K562 (cell line): Measurements from ENCODE around the gene CCDC17. TPM values are rescaled to one million over a fixed set of nuclear protein-coding genes. Genes with fewer than 3 reads are reported as not detected.
A peak's percentile ranks its signal among the peaks of the same experiment; 100 is the strongest.

Experiments
- ATAC-seq: fragments of 200-7000 bp; cut with Tn5 transposase; 3 replicates; pipeline ENCODE4 v1.9.1; 2020; ENCODE audit warnings: moderate library complexity
- BruUV-seq: library from RNA; stranded (reverse); fragments of 400-500 nt; replicated peaks from 2 replicates; lab custom pipeline; 2021; lab: Mats Ljungman, UMichigan
- CTCF ChIA-PET: fragments of 300-600 bp; formaldehyde crosslinking; extraction: SDS; loops from one replicate; lab custom pipeline; 2021; ENCODE audit warnings: low intra/inter-chr PET ratio; lab: Yijun Ruan, JAX
- POLR2A ChIA-PET: fragments of 300-600, 350-650 bp; sonication (Branson Sonifier 250); formaldehyde crosslinking; extraction: SDS; loops from one replicate; lab custom pipeline; 2021; ENCODE audit warnings: antibody characterized with exemption, inconsistent platforms; lab: Yijun Ruan, JAX
- DNase-seq, 4 experiments: peaks; one replicate each; pipeline versions ENCODE4 v3.0.0 to v3.0.0-alpha.2; 2011 to 2018; ENCODE audit warnings: low spot score in 3 of 4, mixed read lengths in 3 of 4; ENCODE audit errors: extremely low read depth in 1 of 4
- FAIRE-seq: peaks from 2 replicates; lab custom pipeline; 2011; peaks lifted over from hg19 to GRCh38; lab: Jason Lieb, UNC
- H2AFZ ChIP-seq: 2 replicates; pipeline ENCODE4 v1.6.0; 2011; ENCODE audit warnings: low read depth, low read length, control low read depth, inconsistent platforms
- H3K27ac ChIP-seq: fragments of 200-600 bp; 3 replicates; pipeline ENCODE4 v1.8.0; 2011; ENCODE audit warnings: low read depth, mild to moderate bottlenecking, control low read depth, inconsistent platforms, low read length, moderate library complexity, mixed read lengths; ENCODE audit errors: extremely low read depth
- H3K27me3 ChIP-seq, 2 experiments: fragments of 300-600 bp in 1 of 2; 2 replicates in 1 of 2; 3 replicates in 1 of 2; pipeline versions ENCODE4 v1.6.0 to v1.8.0; 2011; ENCODE audit warnings: inconsistent platforms in 2 of 2, low read length in 2 of 2, mild to moderate bottlenecking in 1 of 2, mixed read lengths in 1 of 2, moderate library complexity in 1 of 2; ENCODE audit not compliant: control insufficient read depth in 2 of 2, insufficient read depth in 2 of 2
- H3K36me3 ChIP-seq: fragments of 300-600 bp; 3 replicates; pipeline ENCODE4 v1.8.0; 2011; ENCODE audit warnings: mild to moderate bottlenecking, low read length, inconsistent platforms; ENCODE audit not compliant: control insufficient read depth, insufficient read depth
- H3K4me1 ChIP-seq, 2 experiments: fragments of 200-600 bp in 1 of 2; replicated peaks in 1 of 2; 2 replicates in 1 of 2; 3 replicates in 1 of 2; pipeline versions ENCODE4 v1.5.1 to v1.8.0; 2011; ENCODE audit warnings: inconsistent platforms in 2 of 2, low read length in 2 of 2, mild to moderate bottlenecking in 1 of 2, mixed read lengths in 1 of 2, moderate library complexity in 1 of 2; ENCODE audit not compliant: control insufficient read depth in 2 of 2, insufficient read depth in 2 of 2
- H3K4me2 ChIP-seq: 2 replicates; pipeline ENCODE4 v1.6.1; 2011; ENCODE audit warnings: low read length, control low read depth, inconsistent platforms, mixed read lengths; ENCODE audit not compliant: insufficient read depth
- H3K4me3 ChIP-seq: fragments of 200-600 bp; sonication (generic), shearing (Covaris generic); 2 replicates; pipeline ENCODE4 v1.5.1; 2016; ENCODE audit warnings: control low read depth, inconsistent platforms
- H3K79me2 ChIP-seq: fragments of 200-600 bp; 3 replicates; pipeline ENCODE4 v1.8.0; 2011; ENCODE audit warnings: low read length, inconsistent platforms; ENCODE audit not compliant: control insufficient read depth, insufficient read depth
- H3K9ac ChIP-seq, 2 experiments: 2 replicates each; pipeline versions ENCODE4 v1.6.0 to v1.6.1; 2011; ENCODE audit warnings: low read depth in 2 of 2, low read length in 2 of 2, control low read depth in 1 of 2, inconsistent platforms in 1 of 2, mild to moderate bottlenecking in 1 of 2, mixed read lengths in 1 of 2; ENCODE audit not compliant: insufficient read depth in 1 of 2
- H3K9me1 ChIP-seq: one replicate; pipeline ENCODE4 v1.6.0; 2011; ENCODE audit warnings: inconsistent platforms, mild to moderate bottlenecking, low read length, moderate library complexity; ENCODE audit not compliant: control insufficient read depth, insufficient read depth
- H3K9me3 ChIP-seq: replicated peaks from 2 replicates; pipeline ENCODE4 v1.5.1; 2011; ENCODE audit warnings: low read depth, low read length, inconsistent platforms; ENCODE audit not compliant: control insufficient read depth, insufficient read depth
- H4K20me1 ChIP-seq: replicated peaks from 2 replicates; pipeline ENCODE4 v1.6.1; 2011; ENCODE audit warnings: low read length, inconsistent platforms, mixed read lengths; ENCODE audit not compliant: control insufficient read depth, insufficient read depth
- E2F3 ChIP-seq: fragments of 250-450 bp; sonication (Bioruptor Pico); IDR thresholded peaks from 2 replicates; pipeline ENCODE4 v1.4.0; 2020; ENCODE audit warnings: mild to moderate bottlenecking
- ELF2 ChIP-seq: fragments of 250-450 bp; sonication (Bioruptor Pico); IDR thresholded peaks from 2 replicates; pipeline ENCODE4 v1.5.0; 2021; ENCODE audit warnings: mild to moderate bottlenecking
- EZH2 ChIP-seq: IDR thresholded peaks from 2 replicates; pipeline ENCODE4 v1.6.1; 2012; ENCODE audit warnings: low read depth, mild to moderate bottlenecking, inconsistent platforms, low read length, borderline replicate concordance
- JUN ChIP-seq, 2 experiments: sonication (generic) in 1 of 2; formaldehyde crosslinking in 1 of 2; IDR thresholded peaks; 2 replicates each; pipeline versions ENCODE4 v1.6.1 to v1.8.0; 2012 to 2022; ENCODE audit warnings: borderline replicate concordance in 2 of 2, mild to moderate bottlenecking in 2 of 2, improper control_type of control experiment in 1 of 2, low read depth in 1 of 2, low read length in 1 of 2, missing genetic modification reagents in 1 of 2
- KLF13 ChIP-seq: fragments of 450-650 bp; IDR thresholded peaks from 2 replicates; pipeline ENCODE4 v1.6.1; 2016; ENCODE audit warnings: missing genetic modification characterization, low read depth, mild to moderate bottlenecking, missing compliant biosample characterization, moderate library complexity, borderline replicate concordance
- NONO ChIP-seq, 2 experiments: fragments of 200-400 bp in 1 of 2; fragments of 450-650 bp in 1 of 2; formaldehyde crosslinking in 1 of 2; IDR thresholded peaks; 2 replicates each; pipeline ENCODE4 v1.6.1; 2017; ENCODE audit warnings: low read depth in 2 of 2, mild to moderate bottlenecking in 2 of 2, moderate library complexity in 2 of 2, low read length in 1 of 2
- NRF1 ChIP-seq, 2 experiments: fragments of 450-650 bp; IDR thresholded peaks in 1 of 2; conservative IDR thresholded peaks in 1 of 2; 2 replicates each; pipeline ENCODE4 v1.6.1; 2014; ENCODE audit warnings: mild to moderate bottlenecking in 2 of 2
- PHF20 ChIP-seq: fragments of 450-650 bp; IDR thresholded peaks from 2 replicates; pipeline ENCODE4 v1.6.1; 2018; ENCODE audit not compliant: partially characterized antibody
- RBM17 ChIP-seq: fragments of 200-400 bp; formaldehyde crosslinking; IDR thresholded peaks from 2 replicates; pipeline ENCODE4 v1.6.1; 2017; ENCODE audit warnings: low read depth, mild to moderate bottlenecking, low read length, borderline replicate concordance
- RCOR1 ChIP-seq, 2 experiments: IDR thresholded peaks; 2 replicates each; pipeline ENCODE4 v1.6.1; 2012; ENCODE audit warnings: low read depth in 2 of 2, low read length in 2 of 2, borderline replicate concordance in 1 of 2, improper control_type of control experiment in 1 of 2
- SAP30 ChIP-seq: fragments of 200-600 bp; sonication (generic); IDR thresholded peaks from 2 replicates; pipeline ENCODE4 v1.6.1; 2012; ENCODE audit warnings: borderline replicate concordance, low read depth, mild to moderate bottlenecking, moderate library complexity, low read length, control low read depth, inconsistent platforms; ENCODE audit not compliant: insufficient read depth, poor library complexity, severe bottlenecking
- SMC3 ChIP-seq: conservative IDR thresholded peaks from 2 replicates; pipeline ENCODE4 v1.6.1; 2011; ENCODE audit warnings: low read depth, low read length, improper control_type of control experiment; ENCODE audit not compliant: insufficient read depth
- SNIP1 ChIP-seq: fragments of 450-650 bp; IDR thresholded peaks from 2 replicates; pipeline ENCODE4 v1.7.1; 2017; ENCODE audit warnings: low read depth, mild to moderate bottlenecking
- WGBS: fragments of 100-300 bp; shearing (Covaris generic); methylation state at CpG from one replicate; pipeline ENCODE4 v1.1.6; 2016; ENCODE audit warnings: low coverage, mixed read lengths; ENCODE audit not compliant: insufficient coverage; ENCODE audit errors: missing lambda C conversion rate; 5-methylcytosine and 5-hydroxymethylcytosine counted together
- in situ Hi-C: fragments of 300-500 bp; cut with MboI; formaldehyde crosslinking; loops from 4 replicates; pipeline ENCODE4 v1.15.0; 2018; ENCODE audit warnings: inconsistent platforms, mixed read lengths
- intact Hi-C: fragments of 100-400 bp; cut with micrococcal nuclease; formaldehyde crosslinking; loops from 2 replicates; pipeline ENCODE4 v1.14.2; 2022
- polyA plus RNA-seq, 8 experiments: library from polyadenylated mRNA; depleted of rRNA in 4 of 8; stranded (reverse) in 5 of 8; unstranded in 3 of 8; fragments of >200 nt; fragmentation: Nextera tagmentation in 2 of 8; fragmentation: Illumina TruSeq in 1 of 8; extraction: Ambion mirVana in 2 of 8; extraction: Trizol in 1 of 8; gene quantifications; 2 replicates each; pipeline versions ENCODE4 v1.2.1 to v1.2.3, GENCODE V29; 2011 to 2014; ENCODE audit warnings: inconsistent platforms in 1 of 8, missing spikeins in 1 of 8
- total RNA-seq, 7 experiments: library from RNA; depleted of rRNA in 6 of 7; stranded (reverse); fragments of >200 nt in 6 of 7; fragmentation: Illumina TruSeq in 2 of 7; extraction: Trizol in 2 of 7; gene quantifications; 2 replicates each; pipeline versions ENCODE4 v1.2.1 to v1.2.3, GENCODE V29; 2011 to 2021; ENCODE audit warnings: low replicate concordance in 1 of 7
- TF ChIP-seq, protein P1 (sequence below): fragments of 250-450 bp; sonication (Bioruptor Pico); IDR thresholded peaks from 2 replicates; pipeline ENCODE4 v1.4.0; 2020
- TF ChIP-seq, protein P2 (sequence below): fragments of 450-650 bp; IDR thresholded peaks from 2 replicates; pipeline ENCODE4 v1.6.1; 2016; ENCODE audit warnings: borderline replicate concordance
- TF ChIP-seq, protein P3 (sequence below): sonication (generic); formaldehyde crosslinking; IDR thresholded peaks from 2 replicates; pipeline ENCODE4 v1.8.0; 2022; ENCODE audit warnings: mild to moderate bottlenecking, missing genetic modification reagents

The CCDC17 gene
- total and polyA plus RNA-seq, 9 of the 15 experiments (the other 6 are each of a cell fraction or from before 2014, with no cell fraction given) = 0.20 to 2.4 (median 0.85) TPM

DNA sequence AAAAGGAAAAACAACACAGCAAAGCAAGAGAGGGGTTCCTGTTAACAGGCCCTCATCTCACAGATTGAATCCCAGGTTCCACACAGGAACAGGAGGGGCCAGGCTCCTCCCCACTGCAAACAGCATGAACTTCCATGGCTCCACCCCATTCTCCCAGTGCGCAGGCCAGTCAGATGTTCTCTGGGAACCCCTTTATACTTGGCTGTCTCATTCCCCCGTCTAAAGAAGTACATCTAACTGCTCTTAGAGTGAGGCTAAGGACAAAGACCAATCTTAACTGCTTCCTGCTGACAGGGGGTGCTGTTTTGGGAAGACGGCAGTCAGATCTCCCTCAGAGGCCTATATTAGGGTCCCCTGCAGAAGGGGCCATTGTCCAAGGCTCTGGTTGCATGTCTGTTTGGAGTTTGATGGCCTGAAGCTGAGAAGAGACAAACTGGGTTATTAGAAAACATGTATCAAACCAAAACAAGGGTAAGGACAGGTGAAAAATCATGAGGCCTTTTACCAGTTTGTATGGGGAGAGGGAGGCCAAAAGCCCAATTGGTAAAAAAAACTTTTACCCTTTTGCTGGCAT lies 50.5 kb downstream of the CCDC17 start:
- Histone ChIP-seq H3K27ac (peak overlapping the region; percentile 64; the same call in 2 of the 3 replicates), H3K9me3 (no peaks in the 10 kb centered on the region), H3K4me3 (no peak overlapping the region), H3K9me1 (no peaks in the 10 kb centered on the region), H3K4me2 (peak overlapping the region; percentile 36; the same call in 1 of the 2 replicates), H3K9ac (peak overlapping the region in 1 of 2 experiments; percentile 54; a peak in 2 of 4 replicates), H4K20me1 (0 out of 2 replicates have a peak, but pooled peaks cover 7% of the 10 kb centered on the region), H2AFZ (peak overlapping the region; percentile 91), H3K4me1 (peaks cover 11 to 22% of the 10 kb centered on the region in 2 experiments), H3K27me3 (no peaks in the 10 kb centered on the region), H3K79me2 (no peaks in the 10 kb centered on the region), H3K36me3 (peaks cover 28% of the 10 kb centered on the region; the same call in 2 of the 3 replicates)
- intact Hi-C loops = loop anchor here (10.0 kb wide), 1 partner anchor 559 kb away; the partner anchor contains the start of genes HECTD3 and UROD
- no peak for FAIRE-seq
- ChIA-PET POLR2A (interaction anchor here (1.2 to 10.3 kb wide), 4 partner anchors 9 to 224 kb away, joined by 4 to 135 read pairs (median 37); partner anchors contain the start of genes NASP and PRDX1), CTCF (no interaction called here)
- in situ Hi-C loops = loop anchor here (5.0 kb wide), 1 partner anchor 216 kb away; no protein-coding TSS in a partner anchor
- ATAC-seq = peak; percentile 76
- 11% methylated on average over 3 of the region's 3 CpGs for WGBS
- peak in 1 of 4 experiments; percentile 75 for DNase-seq
- BruUV-seq = no TSS peak
- TF ChIP-seq, protein P1, sequence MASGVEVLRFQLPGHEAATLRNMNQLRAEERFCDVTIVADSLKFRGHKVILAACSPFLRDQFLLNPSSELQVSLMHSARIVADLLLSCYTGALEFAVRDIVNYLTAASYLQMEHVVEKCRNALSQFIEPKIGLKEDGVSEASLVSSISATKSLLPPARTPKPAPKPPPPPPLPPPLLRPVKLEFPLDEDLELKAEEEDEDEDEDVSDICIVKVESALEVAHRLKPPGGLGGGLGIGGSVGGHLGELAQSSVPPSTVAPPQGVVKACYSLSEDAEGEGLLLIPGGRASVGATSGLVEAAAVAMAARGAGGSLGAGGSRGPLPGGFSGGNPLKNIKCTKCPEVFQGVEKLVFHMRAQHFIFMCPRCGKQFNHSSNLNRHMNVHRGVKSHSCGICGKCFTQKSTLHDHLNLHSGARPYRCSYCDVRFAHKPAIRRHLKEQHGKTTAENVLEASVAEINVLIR (CRISPR knock-in tag) = no peak
- TF ChIP-seq SAP30 (no peak), KLF13 (tag) (no peak), RCOR1 (IDR thresholded peaks at IDR 0.05; ENCODE audit: borderline replicate concordance in 1 of 2, low read depth in 2 of 2, low read length in 2 of 2) (no peak), E2F3 (CRISPR knock-in tag) (no peak), NONO (IDR thresholded peaks at IDR 0.05; ENCODE audit: low read depth in 2 of 2, low read length in 1 of 2) (peak in 1 of 2 experiments; percentile 12; a peak in 1 of 4 replicates), PHF20 (no peak), JUN (IDR thresholded peaks at IDR 0.05; ENCODE audit: borderline replicate concordance, low read depth, low read length) (no peak), JUN (CRISPR knock-in tag; IDR thresholded peaks at IDR 0.05; ENCODE audit: borderline replicate concordance) (no peak), ELF2 (CRISPR knock-in tag) (no peak; the same call in 1 of the 2 replicates), SNIP1 (no peak), NRF1 (conservative IDR thresholded peaks at IDR 0.05 in 1 of 2, IDR thresholded peaks at IDR 0.05 in 1 of 2) (peak; percentile 82 to 85), RBM17 (no peak), SMC3 (no peak), EZH2 (no peak)
- TF ChIP-seq, protein P2, sequence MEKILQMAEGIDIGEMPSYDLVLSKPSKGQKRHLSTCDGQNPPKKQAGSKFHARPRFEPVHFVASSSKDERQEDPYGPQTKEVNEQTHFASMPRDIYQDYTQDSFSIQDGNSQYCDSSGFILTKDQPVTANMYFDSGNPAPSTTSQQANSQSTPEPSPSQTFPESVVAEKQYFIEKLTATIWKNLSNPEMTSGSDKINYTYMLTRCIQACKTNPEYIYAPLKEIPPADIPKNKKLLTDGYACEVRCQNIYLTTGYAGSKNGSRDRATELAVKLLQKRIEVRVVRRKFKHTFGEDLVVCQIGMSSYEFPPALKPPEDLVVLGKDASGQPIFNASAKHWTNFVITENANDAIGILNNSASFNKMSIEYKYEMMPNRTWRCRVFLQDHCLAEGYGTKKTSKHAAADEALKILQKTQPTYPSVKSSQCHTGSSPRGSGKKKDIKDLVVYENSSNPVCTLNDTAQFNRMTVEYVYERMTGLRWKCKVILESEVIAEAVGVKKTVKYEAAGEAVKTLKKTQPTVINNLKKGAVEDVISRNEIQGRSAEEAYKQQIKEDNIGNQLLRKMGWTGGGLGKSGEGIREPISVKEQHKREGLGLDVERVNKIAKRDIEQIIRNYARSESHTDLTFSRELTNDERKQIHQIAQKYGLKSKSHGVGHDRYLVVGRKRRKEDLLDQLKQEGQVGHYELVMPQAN = no peak
- TF ChIP-seq, protein P3, sequence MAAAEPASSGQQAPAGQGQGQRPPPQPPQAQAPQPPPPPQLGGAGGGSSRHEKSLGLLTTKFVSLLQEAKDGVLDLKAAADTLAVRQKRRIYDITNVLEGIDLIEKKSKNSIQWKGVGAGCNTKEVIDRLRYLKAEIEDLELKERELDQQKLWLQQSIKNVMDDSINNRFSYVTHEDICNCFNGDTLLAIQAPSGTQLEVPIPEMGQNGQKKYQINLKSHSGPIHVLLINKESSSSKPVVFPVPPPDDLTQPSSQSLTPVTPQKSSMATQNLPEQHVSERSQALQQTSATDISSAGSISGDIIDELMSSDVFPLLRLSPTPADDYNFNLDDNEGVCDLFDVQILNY (CRISPR knock-in tag) = no peak
